GM19099 (cell line): ENCODE results near the gene HAUS5.
A peak's percentile ranks its signal among the peaks of the same experiment; 100 is the strongest.

Experiments used
- POLR2A ChIP-seq: IDR thresholded peaks from 3 replicates; pipeline ENCODE4 v1.6.1; 2011; ENCODE audit warnings: low read depth; ENCODE audit not compliant: insufficient read length; ENCODE audit errors: extremely low read depth

HAUS5 gene

DNA sequence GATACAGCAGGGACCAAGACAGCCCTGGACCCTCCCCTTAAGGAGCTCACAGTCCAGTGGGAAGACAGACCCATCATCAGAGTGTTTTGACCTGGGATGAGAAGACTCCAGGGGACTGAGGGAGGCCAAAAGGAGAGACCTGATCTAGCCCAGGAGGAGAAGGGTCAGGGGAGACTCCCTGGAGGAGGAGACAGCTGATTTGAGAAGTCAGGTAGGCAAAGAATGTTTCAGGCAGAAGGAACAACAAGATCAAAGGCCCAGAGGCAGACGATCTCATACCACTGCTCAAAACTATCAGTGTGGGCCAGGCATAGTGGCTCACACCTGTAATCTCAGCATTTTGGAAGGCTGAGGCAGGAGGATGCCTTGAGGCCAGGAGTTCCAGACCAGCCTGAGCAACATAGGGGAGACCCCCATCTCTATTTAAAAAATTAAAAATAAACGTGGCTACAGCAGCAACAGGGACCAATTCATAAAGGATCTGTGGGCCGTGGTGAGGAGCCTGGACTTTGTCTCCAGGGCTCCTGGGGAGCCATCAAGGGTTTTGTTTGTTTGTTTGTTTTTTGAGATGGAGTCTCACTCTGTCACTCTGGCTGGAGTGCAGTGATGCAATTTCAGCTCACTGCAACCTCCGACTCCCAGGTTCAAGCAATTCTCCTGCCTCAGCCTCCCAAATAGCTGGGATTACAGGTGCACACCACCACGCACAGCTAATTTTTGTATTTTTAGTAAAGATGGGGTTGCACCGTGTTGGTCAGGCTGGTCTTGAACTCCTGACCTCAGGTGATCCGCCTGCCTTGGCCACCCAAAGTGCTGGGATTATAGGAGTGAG, 33.4 kb downstream of the HAUS5 start:
- TF ChIP-seq POLR2A: no peak

DNA sequence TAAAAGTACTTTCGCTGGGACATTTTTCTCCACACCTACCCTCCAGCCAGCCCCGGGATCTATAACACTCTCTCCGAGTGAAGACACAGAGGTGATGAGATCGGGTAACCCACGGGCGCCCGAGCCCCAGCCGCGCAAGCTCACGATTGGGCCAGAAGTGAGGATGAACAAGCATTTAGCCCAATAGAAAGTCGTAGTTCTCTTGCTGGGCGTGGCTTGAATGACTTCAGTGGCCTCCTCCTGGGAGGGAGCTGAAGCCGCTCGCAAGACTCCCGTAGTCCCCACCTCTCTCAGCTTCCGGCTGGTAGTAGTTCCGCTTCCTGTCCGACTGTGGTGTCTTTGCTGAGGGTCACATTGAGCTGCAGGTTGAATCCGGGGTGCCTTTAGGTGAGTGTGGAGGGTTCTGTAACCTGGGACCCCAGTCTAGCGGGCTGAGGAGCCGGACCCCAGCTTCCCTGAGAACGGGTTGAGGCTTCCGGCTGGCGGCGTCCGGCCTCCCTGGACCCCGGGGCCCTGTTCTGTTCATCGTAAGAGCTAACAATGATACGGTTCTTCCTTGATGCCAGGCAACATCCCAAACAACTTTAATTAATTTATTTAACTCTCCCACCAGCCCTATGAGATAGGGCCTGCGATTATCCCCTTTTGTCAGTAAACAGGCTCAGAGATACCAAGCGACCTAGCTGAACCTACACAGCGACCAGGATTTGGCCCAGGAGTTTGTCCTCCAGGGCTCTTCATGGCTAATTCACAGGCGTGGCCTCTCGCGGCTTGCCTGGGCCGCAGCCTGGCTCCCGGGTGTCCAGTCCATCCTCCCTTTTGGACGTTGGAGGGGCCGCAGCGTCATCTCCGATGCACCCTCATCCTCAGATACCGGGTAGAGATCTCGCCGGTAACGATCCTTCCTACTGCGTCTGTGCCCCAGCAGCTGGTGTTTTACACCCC, 35.8 kb downstream of the HAUS5 start, which contains the start of gene COX6B1:
Gene COX6B1 (plus strand): TSS at position 307 of the 945 bp plus-strand sequence. CDS start 2,921 bp downstream, outside the sequence.
- peak; percentile 93 for TF ChIP-seq POLR2A

DNA sequence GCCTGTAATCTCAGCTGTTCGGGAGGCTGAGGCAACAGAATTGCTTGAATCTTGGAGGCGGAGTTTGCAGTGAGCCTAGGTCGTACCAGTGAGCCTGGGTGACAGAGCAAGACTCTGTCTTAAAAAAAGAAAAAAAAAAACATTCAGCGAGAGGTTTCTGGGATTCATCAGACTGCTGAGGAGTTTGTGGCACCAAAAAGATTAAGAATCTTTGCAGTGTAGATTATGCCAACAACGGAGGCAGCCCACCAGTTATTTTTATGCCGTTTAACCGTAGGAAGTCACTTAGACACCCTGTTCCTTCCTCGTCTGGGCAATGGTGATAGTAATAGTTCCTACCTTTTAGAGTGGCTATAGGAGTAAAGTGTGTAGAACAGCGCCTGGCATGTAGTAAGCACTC, 38.0 kb downstream of the HAUS5 start:
- TF ChIP-seq POLR2A: no peak

DNA sequence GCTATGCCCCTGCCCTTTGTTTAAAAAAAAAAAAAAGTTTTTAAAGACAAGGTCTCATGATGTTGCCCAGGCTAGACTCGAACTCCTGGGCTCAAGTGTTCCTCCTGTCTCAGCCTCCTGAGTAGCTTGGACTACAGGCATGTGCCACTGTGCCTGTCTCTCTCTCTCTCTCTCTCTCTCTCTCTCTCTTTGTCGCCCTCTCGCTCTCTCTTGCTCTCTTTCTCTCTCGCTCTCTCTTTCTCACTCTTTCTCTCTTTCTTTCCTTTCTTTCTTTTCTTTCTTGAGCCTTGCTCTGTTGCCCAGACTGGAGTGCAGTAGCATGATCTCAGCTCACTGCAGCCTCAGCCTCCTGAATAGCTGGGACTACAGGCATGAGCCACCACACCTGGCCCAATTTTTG, 43.1 kb downstream of the HAUS5 start:
- no peak for TF ChIP-seq POLR2A

DNA sequence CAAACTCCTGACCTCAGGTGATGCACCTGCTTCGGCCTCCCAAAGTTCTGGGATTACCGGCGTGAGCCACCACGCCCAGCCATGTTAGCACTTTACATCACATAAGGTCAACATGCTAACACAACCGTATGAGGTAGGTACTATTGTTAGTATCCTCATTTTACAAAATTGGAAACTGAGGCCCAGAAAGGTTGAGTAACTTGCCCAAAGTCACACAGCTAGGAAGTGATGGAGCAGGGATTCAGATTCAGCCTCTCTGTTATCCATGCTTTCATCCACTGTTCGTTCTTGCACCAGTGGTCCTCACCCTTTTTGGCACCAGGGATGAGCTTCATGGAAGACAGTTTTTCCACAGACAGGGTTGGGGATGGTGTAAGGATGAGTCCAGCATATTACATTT, 44.2 kb downstream of the HAUS5 start:
- TF ChIP-seq POLR2A: no peak

DNA sequence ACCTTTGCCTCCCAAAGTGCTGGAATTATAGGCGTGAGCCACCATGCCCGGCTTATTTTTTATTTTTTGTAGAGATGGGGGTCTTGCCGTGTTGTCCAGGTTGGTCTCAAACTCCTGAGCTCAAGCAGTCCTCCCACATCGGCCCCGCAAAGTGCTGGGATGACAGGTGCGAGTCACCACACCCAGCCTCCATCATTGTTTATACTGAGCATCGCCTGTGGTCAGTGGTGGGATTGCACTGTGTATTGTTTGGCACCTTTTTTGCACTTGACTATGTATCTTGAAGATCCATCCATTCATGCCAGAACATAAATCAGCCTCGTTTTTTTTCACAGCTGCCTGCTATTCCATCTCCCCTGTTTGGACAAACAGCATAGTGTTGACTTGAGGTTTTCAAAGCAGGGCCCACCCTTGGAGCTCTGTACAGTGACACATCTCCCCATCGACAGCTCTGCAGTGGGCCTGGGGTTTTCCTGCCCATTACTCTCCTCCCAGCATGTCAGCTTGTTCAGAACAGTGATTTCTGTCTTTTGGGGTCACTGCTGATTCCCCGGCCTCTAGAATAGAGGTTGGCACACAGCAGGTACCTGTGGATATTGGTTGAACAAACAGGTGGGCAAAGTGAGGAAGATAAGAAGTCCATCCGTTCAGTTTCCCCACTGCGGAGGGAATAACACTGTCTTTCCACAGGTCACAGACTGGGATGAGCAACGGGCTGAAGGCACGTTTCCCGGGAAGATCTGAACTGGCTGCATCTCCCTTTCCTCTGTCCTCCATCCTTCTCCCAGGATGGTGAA, 45.6 kb downstream of the HAUS5 start:
- no peak for TF ChIP-seq POLR2A

DNA sequence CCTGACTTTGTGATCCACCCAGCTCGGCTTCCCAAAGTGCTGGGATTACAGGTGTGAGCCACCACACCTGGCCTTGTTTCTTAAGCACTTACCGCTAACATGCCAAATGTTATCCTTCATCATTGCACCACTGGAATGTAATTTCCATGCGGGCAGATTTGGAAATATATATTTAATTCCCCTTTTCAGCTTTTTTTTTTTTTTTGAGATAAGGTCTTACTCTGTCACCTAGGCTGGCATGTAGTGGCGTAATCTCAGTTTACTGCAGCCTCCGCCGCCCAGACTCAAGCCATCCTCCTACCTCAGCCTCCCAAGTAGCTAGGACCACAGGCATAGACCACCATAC, 49.4 kb downstream of the HAUS5 start:
- no peak for TF ChIP-seq POLR2A

DNA sequence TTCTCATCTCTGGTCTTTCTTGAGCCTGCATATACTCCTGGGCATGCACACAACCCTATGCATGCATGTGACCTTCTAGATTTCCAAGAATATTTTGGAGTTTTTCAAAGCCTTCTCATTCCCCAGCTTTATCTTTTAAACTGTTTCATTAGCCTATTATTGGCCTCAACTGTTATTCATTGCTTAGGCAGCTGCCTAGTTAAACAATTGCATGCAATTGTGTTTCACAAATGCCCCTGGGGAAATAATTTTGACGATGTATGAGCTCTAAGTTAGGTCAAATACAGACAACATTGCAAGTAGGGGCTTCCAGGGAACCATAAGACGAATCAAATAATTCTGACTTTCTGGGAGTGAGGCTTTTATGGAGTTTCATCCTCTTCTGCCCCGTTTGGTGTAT, 51.4 kb downstream of the HAUS5 start:
- no peak for TF ChIP-seq POLR2A

DNA sequence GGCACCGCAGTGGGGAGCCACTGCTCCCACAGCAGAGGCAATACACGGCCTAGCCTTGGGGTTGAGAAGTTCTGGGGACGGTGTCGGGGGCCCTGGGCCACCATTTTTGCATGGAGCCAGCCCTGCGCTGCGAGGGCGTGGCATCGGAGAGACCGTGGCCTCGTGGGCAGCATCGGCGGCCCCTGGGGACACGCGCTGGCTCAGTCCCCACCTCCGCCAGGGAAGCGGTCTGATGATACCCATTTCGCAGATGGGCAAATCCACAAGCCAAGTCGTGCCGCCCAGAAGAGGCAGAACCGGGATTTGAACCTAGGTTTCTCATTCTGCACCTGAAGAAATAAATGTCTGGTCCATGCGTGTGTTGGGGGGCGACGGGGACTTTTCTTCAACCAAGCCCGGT, 52.6 kb downstream of the HAUS5 start:
- no peak for TF ChIP-seq POLR2A

DNA sequence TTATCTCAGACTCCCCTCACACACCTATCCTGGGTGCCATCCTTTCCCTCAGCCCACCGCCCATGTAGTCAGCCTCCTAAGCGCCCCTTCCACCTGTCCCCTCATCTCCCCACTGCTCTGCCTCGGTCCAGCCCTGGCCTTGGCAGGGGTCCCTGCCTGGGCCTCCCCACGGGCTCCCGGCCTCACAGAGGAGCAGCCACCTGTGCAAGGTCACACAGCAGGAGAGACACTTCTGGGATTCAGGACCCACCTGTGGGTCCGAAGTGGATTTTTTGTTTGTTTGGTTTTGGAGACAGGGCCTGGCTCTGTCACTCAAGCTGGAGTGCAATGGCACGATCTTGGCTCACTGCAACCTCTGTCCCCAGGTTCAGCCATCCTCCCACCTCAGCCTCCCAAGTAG, 53.1 kb downstream of the HAUS5 start:
- no peak for TF ChIP-seq POLR2A

DNA sequence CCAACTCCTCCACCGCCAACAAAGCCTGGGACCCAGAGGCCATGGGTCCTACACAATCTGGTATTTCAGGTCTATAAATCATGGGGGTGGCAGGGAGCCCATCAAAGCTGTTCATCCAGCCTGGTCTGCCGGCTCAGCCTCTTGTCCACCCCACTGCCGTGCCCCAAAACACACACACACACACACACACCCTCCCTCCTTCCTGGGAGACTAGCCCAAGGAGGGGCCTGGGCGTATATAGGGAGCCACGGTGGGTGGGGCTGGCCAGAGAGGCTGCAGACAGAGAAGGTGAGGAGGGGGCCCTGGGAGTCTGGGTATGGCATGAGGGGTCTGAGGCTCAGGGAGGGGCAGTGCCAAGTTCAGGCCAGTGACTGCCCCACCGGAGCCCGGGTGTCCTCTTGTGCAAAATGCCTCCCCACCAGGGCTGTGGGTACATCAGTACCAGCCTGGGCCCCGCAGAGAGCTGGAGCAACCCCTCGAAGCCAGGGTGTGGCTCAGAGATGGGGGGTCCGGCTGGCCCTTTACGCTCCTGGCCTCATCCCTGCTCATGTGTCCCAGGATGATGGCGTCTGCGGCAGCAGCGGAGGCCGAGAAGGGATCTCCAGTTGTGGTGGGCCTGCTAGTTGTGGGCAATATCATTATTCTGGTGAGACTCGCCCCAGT, 53.8 kb downstream of the HAUS5 start, which contains the start of gene UPK1A:
Gene UPK1A (plus strand): TSS at position 267 of the 663 bp plus-strand sequence. CDS start 296 bp downstream, at position 563.
- no peak for TF ChIP-seq POLR2A

DNA sequence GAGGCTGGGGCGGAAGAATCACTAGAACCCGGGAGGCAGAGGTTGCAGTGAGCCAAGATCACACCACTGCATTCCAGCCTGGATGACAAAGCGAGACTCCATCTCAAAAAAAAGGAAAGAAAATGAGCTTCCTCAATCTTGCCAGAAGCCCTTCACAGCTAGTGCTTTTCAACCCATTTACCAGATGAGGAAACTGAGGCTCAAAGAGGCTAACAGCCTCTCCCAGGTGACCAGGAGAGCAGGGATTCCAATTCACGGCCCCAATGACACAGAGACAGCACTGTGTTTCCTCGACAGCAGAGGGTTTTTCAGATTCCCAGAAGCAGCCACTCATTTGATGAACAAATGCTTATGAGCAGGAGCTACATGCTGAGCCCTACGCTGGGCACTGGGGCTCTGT, 57.0 kb downstream of the HAUS5 start:
- no peak for TF ChIP-seq POLR2A

DNA sequence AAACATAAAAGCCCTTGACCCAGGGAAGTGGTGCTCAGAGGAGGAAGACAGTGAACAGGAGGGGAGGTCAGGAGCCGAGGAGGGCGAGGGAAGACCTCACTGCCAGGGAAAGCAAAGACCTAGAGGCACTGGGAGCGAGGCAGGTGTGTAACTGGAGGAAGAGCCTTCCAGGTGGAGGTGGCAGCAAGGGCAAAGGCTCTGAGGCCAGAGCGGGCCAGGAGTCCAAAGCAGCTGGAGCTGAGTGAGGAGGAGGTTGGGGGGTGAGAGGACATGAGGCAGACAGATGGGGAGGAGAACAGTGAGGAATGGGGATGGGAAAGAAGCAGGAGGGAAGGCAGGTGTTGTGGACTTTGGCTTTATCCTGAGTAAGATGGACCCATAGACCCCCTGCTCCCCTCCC, 57.4 kb downstream of the HAUS5 start:
- TF ChIP-seq POLR2A: no peak

DNA sequence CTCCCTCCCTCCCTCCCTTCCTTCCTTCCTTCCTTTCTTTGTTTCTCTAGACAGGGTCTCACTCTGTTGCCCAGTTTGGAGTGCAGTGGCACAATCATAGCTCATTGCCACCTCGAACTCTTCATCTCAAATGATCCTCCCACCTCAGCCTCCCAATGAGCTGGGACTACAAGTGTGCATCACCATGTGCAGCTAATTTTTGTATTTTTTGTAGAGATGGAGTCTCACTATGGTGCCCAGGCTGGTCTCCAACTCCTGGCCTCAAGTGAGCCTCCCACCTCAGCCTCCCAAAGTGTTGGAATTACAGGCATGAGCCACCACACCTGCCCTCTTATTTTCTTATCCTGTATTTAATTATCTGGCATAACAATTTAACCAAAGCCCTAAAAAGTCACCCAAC, 58.2 kb downstream of the HAUS5 start:
- no peak for TF ChIP-seq POLR2A
